NCI-H146 (cell line): ENCODE data around the gene IL12RB2.

Source experiments
- DNase-seq: peaks from one replicate; lab custom pipeline; 2025; lab: John Stamatoyannopoulos, UW

The IL12RB2 gene, protein sequence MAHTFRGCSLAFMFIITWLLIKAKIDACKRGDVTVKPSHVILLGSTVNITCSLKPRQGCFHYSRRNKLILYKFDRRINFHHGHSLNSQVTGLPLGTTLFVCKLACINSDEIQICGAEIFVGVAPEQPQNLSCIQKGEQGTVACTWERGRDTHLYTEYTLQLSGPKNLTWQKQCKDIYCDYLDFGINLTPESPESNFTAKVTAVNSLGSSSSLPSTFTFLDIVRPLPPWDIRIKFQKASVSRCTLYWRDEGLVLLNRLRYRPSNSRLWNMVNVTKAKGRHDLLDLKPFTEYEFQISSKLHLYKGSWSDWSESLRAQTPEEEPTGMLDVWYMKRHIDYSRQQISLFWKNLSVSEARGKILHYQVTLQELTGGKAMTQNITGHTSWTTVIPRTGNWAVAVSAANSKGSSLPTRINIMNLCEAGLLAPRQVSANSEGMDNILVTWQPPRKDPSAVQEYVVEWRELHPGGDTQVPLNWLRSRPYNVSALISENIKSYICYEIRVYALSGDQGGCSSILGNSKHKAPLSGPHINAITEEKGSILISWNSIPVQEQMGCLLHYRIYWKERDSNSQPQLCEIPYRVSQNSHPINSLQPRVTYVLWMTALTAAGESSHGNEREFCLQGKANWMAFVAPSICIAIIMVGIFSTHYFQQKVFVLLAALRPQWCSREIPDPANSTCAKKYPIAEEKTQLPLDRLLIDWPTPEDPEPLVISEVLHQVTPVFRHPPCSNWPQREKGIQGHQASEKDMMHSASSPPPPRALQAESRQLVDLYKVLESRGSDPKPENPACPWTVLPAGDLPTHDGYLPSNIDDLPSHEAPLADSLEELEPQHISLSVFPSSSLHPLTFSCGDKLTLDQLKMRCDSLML

DNA sequence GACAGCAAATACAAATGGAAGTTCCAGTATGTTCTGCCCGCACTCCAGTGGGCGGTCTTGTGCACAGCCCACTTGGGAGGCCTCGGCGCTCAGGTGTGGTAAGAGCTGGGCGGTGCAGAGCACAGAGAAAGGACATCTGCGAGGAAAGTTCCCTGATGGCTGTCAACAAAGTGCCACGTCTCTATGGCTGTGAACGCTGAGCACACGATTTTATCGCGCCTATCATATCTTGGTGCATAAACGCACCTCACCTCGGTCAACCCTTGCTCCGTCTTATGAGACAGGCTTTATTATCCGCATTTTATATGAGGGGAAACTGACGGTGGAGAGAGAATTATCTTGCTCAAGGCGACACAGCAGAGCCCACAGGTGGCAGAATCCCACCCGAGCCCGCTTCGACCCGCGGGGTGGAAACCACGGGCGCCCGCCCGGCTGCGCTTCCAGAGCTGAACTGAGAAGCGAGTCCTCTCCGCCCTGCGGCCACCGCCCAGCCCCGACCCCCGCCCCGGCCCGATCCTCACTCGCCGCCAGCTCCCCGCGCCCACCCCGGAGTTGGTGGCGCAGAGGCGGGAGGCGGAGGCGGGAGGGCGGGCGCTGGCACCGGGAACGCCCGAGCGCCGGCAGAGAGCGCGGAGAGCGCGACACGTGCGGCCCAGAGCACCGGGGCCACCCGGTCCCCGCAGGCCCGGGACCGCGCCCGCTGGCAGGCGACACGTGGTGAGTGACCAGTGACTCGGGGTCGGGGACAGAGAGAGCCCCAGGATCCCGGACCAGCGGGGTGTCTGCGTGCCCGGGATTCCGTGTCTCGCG is at the start of gene IL12RB2:
TSS of gene IL12RB2 (plus strand) at position 623 of the 810 bp plus-strand sequence. CDS start 12,496 bp downstream, outside the sequence.
- DNase-seq: peak; percentile 36

DNA sequence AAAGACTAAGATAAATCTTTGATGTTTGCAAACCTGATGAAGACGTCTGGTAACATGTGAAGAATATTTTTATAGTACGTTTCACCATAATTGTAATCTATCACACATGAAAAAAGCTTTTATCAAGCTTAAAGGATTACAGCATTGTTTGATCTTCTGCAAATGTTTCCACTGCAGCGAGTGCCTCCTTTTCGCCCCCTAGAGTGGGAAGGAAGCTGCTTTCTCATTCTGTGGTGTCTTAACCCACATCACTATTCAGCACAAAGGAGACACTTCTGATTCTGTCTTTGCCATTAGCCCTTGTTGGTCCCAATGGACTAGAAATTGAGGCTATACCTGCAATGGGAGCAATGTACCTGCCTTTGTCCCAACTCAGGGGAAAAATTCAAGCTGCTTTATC is 46.0 kb upstream of the IL12RB2 start:
- DNase-seq: no peak

DNA sequence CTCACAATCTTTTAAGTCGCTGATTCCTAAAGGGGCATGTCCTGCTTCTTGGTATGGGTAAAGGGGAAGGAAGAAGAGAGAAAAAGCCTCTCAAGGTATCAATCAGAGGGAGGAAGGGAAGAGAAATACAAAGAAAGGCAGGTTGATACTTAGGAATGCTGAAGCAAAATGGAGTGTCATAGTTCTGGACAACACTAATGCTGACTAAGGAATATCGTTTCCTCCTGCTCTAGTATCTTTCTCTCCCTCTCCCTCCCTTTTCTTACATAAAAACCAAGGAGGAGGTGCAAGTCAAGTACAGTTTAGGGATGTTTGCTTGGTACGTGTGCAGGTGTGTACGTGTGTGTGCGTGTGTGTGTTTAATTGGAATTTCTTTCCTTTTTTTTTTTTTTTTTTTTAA is 44.9 kb upstream of the IL12RB2 start:
- DNase-seq: no peak

DNA sequence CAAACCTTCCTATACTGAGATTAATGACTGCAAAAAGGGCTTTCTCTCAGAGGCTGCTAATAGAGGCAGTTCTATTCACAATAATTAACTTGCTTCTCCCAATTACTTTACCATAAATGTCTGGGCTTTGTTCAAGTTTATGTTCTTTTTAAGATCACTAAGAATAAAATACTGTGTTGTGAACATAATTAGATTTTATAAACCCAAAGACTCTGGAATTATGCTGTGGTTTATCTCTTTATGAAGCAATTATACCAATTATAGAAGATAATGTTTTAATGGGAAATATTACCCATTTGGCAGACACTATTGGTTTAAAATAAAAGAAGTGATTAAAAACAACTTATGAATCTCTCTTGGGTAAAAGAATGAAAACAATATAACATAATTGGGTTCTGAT is 43.5 kb upstream of the IL12RB2 start:
- DNase-seq: no peak

DNA sequence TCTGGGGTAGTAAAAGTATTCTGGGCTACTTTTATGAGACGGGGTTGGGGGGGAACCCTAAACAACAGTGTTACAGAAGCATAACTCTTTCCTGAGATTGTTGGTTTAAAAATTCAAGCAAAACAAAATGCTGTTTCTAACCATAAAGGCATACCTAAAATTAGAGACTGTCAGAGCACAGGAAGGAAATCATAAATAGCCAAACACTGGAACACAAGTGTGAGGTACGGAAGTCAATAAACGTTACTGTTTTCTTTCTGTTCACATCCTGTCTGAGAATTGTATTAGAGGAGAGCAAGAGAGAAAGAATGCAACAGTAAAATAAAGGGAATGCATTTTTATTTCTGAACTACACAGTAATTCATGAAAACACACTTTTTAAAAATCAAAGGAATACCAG is 42.8 kb upstream of the IL12RB2 start:
- DNase-seq: no peak

DNA sequence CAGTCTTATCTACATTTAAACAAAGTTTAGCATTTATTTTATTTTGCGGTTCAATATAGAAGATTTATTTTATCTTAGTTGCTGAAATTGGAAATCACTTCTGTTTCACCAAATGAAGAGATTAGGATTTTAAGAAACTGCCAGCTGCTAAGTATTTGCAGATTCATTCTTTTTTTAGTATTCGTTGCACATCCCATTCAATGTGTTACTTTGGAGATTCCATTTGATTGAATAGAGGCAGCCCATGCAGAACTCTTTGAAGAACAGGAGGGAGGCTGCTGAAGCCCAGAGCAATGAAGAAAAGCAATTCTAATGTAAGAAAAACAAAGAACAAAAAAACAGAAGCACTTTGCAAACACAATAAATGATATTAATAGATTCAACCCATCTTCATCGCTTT is 38.6 kb upstream of the IL12RB2 start:
- DNase-seq: no peak

DNA sequence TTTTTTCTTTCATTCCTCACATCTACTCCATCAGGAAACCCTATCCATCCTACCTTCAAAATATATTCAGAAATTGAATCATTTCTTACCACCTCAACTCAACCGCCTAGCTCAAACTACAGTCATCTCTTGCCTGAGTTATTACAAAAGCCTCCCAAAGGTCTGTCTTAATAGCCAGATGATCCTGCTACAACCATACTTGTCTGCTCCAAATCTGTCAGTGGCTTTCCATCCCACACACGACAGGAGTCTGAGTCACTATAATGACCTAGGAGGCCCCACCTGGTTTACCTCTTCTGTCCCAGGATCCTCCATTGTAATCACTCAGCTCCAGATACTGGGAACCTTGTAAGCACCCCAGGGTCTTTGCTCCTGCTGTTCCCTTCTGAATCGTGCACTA is 37.1 kb upstream of the IL12RB2 start:
- DNase-seq: no peak

DNA sequence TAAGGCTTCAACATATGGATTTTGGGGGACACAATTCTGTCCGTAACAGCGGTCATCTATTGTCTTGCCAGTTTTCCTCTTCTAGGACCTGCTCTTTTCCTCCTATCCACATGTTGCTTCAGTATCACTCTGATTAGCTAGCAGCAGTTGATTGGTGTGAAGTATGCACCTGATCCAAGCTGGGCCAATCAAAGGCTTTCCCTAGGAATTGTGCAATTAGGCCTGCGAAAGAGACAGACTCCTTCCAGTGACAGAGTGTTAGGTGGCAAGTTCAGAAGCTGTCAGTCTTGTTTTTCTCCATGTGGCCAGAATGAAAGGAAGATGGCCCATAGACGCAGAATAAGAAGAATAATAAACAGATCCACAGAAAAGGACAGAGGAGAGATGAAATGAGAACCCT is 34.1 kb upstream of the IL12RB2 start:
- no peak for DNase-seq

DNA sequence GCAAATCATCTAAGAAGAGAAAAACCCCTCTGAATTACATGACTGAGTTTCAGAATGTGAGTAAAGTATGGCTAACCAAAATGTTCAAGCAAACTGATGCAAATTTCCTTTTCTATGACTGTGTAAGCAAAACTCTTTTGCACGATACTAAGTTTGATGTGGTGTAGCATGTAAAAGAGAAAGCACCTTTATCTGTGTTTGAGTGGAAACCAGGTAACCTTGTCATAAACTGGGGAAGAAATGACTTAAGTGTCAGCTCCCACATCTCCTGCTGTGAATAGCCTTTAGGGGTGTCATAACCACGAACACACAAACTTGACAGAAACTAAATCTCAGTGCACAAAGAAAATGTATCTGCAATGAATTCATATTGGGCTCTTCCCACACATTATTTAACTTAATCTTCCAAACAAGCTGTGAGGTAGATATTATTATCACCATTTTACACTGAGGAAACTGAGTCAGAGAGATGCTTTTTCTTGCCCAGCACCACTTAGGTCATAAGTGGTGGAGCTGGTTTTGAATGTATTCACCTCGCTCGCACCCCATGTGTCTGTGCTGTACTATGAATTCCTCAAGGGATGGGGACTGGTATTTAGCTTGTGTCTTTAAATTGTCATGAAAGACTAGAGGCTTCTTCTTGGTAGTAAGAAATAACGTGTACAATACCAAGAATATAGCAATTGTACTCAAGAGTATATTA is 32.9 kb upstream of the IL12RB2 start:
- no peak for DNase-seq

DNA sequence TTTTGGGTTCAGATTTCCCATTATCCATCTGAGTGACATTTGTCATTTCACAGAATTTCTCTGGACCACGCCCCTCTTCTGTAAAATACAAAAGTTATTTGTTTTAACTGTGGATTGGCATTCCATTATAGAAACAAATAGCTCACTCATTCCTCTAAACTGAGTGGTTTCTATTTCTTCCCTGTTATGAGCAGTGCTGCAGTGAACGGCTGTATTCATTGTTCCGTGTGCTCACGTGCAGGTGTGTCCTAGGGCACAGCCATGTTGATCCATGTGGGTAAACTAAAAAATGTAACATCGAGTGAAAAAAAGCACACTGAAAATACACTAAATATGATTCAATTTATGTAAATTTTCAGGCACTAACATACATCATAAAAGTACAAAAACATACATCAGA is 27.0 kb upstream of the IL12RB2 start:
- DNase-seq: no peak

DNA sequence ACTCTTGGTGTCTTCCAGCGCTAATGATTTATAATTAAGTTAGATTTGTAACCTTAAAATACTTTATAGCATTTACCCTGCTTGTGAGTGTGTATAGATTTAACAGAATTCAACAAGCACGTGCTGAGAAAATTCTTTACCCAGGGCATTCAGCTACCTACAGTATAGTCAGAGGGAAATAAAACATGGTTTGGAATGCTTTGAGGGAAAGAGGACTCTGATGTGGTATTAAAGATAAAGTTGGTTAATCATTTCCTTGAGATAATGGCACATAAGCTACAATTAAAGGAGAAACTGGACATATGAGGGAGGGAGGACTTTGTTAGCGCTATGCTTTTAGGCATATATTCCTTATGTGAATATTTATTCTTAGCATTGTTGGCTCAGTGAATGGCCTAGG is 26.4 kb upstream of the IL12RB2 start:
- no peak for DNase-seq

DNA sequence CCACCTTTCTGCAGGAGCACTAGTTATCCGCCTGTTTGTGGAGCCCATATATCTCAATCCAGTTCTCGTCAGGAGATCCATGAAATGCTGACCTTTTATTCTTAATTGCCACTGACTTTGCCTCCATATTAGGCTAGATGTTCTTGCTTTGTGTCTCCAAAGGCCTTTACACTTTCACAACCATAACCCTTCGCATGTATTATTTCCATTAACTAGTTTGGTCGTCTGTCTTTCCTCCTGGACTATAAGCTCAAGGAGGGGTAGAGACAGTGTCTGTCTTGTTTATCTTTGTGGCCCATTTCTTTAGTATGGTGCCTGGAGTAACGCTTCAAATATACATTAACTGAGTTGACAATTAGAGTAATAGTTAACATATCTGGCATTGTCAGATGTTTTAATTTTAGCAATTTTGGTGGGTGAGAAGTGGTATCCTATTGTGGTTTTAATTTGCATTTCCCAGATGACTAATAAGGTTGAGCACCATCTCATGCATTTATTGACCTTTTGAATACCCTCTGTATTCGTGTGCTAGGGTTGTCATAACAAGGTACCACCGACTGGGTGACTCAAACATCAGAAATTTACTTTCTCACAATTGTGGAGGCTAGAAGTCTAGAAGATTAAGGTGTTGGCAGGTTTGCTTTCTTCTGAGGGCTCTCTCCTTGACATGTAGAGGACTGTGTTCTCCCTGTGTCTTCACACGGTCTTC is 21.7 kb upstream of the IL12RB2 start:
- no peak for DNase-seq

DNA sequence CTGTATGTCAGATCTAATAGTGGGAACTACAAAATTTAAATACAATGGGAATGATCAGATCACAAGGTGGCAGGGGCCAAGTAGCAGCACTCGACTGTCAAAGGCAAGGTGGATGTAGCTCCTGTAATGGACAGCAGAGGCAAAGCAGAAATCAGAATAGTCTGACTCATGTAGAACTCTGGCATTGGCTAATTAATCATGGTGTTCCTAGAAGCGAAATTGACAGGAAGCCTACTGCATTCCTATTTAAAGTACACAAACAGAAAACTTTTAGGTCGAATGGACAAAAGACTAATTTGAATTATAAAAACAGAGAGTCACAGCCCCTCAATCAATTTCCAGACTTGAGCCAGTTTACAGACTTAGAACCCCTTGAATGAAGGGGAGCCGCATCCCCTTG is 17.4 kb upstream of the IL12RB2 start:
- DNase-seq: no peak

DNA sequence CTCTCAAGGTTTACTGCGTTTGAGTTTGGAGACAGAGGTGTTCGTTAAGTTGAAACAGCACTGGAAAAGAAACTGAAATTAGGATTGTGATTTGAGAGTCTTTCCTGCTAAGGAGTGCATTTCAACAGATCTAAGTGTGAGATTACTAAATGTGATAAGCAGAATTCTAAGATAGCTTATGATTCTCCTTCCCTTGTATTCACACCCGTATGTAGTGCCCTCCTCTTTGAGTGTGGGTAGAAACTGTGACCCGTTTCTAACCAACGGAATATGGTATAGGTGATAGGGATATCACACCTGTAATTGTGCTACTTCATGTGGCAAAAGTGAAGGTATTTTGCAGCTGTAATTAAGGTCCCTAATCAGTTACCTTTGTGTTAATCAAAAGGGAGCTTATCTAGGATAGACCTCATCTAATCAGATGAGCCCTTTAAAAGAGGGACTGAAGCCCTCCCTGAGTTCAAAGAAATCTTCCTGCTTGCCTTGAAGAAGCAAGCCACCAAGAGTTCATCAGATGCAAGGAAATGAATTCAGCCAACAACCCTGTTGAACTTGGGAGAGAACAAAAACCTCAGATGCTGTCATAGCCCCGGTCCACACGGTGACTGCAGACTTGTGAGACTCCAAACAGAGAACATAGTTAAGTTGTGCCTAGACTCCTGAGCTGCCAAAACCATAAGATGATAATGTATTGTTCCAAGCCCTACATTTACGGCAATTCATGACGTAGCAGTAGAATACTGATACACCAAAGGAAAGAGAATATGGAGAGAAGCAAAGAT is 12.6 kb upstream of the IL12RB2 start:
- DNase-seq: no peak

DNA sequence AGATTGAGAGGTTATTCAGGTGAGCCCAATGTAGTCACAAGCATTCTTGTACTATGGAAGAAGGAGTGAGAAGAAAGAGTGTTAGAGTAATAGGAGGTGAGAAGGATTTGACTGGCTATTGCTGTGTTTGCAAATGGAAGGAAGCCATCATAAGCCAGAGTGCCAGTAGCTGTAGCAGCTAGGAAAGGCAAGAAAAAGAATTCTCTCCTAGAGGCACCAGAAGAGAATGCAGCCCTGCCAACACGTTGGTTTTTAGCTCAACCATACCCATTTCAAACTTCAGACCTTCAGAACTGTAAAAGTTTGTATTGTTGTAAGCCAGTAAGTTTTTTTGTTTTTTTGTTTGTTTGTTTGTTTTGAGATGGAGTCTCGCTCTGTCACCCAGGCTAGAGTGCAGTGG is 8.9 kb upstream of the IL12RB2 start:
- no peak for DNase-seq

DNA sequence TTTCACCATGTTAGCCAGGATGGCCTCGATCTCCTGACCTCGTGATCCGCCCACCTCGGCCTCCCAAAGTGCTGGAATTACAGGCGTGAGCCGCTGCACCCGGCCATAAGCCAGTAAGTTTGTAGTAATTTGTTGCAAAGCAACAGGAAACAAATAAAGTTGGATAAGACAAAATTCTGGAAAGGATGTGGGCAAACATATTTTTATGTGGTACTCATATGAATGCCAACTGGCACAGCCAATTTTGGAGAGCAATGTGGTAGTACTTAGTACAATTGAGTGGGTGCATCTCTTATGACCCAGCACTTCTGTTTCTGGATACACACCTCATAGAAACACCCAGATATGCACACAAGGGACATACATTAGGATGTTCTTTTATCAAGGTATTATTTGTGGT is 8.4 kb upstream of the IL12RB2 start:
- no peak for DNase-seq

DNA sequence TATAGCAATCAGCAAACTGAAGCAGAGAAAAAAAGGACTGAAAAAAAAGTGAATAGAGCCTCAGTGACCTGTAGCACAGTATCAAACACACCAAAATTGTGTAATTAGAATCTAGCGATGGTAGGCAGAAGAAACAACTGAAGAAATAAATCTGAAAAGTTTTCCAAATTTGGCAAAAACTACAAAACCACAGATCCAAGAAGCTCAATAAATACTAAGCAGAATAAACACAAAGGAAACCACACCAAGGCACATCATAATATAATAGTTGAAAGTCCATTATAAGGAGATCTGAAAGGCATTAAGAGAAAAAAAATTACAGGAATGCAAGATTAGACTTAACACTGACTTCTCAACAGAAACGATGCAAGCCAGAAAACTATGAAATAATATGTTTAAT is 7.1 kb upstream of the IL12RB2 start:
- DNase-seq: no peak

DNA sequence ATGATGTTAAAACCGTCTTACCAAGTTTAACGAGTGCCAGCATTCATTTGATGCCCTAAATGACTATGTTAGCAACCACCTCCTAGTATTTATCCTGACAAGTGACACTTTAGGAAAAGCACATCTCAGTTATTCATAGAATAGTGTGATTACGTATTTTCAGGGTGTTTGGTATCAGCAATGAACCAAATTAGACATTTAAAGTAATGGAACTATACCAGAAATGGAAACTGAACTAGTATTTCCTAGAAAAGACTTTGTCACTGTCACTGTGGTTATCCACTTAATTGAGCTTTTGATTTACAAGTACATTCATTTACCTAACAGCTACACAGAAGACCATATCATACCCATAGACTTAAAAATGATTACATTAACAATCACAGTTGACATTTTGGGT is 3.6 kb upstream of the IL12RB2 start:
- DNase-seq: no peak

DNA sequence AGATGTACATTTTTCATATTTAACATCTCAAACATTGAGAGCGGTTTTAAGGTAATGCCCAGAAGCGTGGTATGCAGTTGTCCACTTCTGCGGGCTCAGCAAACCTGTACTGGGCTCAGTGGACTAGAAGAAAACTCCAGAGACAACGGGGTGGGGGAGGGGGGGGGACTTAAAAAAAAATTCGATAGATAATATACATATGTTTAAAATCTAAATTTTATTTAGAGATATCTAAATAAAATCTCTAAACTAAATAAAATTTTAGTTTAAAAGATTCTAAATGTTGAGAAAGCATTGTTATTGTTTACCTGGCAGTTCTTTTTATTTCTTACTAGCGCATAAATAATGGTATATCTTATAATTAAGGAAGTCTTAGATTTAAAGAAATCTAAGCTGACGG is 1.1 kb upstream of the IL12RB2 start:
- DNase-seq: no peak

DNA sequence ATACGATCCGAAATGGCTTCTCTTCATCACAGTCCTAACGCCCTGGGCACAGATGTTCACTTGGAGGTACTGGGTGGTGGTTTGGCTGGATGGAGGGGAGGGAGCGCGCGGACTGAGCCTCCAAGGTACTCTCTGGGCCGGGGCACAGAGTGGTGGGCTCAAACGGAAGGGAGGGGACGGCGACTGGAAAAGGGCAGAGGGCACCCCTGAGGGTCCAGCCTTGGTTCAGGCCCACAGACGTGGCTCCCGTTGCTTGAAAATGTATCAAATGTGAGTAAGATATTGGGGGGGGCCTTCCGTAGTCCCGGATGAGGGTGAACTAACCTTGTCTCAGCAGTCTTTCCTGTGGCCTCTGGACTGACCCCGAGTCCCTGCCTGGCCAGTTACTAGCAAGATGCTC is 463 bp downstream of the IL12RB2 start:
- no peak for DNase-seq
